ACHN (cell line): ENCODE data around the gene BLID.

Experiments
- DNase-seq: peaks from one replicate; pipeline ENCODE4 v3.0.0-alpha.2; 2015
- in situ Hi-C: cut with HindIII; loops from 2 replicates; pipeline ENCODE4 v1.10.0; 2017; ENCODE audit warnings: low sequenced_read_pairs, low pct_ligation_motif_present, low pct_unique_long_range_greater_than_20kb

BLID gene

DNA sequence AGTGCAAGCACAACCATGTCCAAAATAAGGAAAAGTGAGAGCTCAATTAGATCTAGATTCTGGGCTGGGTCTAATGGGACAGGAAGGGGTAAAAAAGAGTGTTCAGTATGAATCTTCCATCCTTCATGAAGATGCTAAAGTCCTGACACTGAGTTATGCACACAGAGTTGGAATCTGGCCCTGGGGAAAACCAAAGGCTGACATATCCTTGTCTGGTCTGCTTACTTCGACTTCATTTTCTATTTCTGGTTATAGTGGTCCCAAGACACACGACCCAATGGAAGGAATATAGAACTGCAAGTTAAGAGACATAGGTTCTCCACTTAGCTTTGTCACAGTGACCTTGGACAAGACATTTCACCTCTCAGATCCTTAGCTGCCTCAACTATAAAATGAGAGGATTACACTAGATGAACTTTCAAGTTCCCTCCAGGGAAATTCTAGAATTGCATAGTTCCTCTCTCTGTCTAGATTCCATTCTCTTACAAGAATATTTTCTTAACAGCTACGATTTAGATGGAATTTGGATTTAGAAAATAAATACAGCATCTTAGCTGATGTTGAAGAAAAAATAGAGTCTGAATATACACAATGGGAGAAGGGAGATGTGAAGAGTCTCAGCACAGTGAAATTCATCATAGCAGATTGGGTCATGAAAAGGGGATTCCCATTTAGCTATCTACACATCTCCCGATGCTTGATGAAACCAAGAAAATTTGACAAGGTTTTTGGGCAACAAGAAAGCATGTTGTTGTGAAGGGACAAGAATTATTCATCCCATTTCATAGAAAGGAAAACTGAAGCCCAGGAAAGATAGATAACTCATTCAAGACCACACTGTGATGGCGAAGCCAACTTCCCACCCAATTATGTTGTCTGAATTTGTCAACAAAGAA, 3.3 kb downstream of the BLID start:
- no peak for DNase-seq
- in situ Hi-C loops: no loop called here

- in situ Hi-C loops: no loop called here
- DNase-seq: no peak
Observed at GRCh38 chr11:122109932-122110331, 6.1 kb downstream of the BLID start.

DNA sequence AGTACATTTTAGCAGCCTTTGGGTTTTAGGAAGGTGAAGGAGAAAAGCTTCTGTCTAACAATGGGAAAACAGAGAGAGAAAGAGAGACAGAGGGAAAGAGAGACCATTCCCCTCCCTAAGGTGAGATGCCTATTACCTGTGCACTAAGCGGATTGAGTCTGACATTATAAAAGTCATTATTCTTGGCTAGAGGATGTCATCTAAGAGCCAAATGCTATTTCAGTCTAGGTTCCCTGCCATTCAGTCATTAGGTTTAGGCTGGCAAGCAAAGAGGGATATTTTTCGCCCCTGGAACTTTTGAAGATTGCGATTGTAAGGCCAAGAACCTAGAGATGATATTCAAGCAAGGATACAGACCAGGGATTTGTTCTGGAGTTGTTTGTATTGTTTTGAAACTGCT, 7.2 kb downstream of the BLID start:
- in situ Hi-C loops: no loop called here
- no peak for DNase-seq

DNA sequence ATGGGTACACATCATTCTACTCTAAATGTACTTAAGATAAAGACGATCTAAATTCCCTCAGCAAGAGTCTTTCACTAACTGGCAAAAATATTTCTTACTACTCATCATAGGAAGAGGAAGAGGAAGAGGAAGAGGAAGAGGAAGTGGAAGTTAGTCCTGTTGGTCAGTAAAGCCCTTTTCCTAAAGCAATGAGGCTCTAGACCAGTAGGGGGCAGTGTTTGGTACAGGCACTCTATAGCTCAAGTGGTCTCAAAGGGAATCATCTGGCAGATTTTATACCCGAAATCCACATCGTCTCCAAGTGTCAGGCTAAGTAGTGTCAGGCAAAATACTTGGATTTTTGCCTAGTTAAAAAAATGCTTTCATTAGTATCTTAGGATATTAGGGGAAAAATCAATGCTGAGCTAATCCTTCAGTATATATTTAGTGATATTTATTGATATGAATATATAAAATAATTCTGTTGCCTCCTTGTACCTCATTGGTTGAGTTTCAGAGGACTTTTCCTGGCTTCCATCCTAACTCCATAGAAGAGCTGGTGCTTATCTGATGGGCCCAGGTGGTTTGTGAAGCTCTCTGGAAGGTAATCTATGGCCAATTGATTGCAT, 7.7 kb downstream of the BLID start:
- DNase-seq: peak; percentile 59
- in situ Hi-C loops: no loop called here

DNA sequence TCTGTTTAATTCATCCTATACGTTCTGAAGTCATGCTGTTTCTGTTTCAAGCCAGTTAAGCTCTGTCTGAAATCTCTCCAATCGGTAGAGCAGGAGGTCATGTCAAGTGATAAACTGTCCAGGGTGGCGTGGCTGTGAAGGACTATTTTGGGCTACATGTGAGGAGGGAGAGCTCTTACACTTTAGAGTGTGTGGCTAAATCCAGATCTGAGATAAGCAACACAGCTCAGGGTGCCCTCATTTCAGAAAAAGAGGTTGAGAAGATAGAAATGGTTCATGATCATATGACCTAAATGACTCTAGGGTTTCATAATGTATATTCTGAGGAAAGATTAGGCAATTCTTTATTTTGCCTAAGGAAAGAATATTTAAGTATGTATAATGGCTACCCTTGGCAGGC, 8.4 kb downstream of the BLID start:
- no peak for DNase-seq
- in situ Hi-C loops: no loop called here

- no peak for DNase-seq
- in situ Hi-C loops: no loop called here
Observed at GRCh38 chr11:122107045-122107444, 9.0 kb downstream of the BLID start.

DNA sequence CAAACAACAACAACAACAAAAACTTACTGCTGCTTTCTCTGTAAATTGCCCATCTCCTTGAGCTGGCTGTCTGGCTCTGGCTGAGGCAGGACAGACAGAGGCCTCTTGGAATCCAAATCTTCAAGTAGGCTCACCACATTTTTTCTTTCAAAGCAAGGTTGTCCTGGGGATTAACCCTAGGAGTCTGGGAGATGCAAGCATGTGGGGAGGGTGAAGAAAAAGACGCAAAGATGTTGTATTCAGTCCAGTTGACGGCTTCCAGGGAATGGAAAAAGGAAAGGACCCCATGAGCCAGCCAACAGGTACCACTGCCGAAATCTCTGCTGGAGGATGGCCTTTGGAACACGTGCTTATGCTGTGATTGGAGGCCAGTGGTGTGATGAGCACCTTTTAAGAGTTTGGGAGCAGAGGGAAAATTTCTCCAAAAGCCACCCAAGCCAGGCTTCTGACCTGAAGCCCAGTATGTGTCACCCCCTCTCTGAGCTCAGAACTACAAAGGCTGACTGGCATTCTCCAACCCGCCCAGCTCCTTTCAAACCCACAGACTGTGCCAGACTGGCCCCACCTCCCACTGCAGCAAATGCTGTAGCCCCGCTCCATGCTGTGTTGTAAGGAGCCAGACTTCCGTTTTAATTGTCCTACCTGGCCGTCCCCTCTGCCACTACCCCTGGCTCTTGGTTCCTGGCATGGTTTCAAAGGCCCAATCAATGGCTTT, 10.8 kb downstream of the BLID start:
- in situ Hi-C loops: no loop called here
- DNase-seq: no peak

GRCh38 chr11:122104341-122104740, 11.7 kb downstream of the BLID start:
- in situ Hi-C loops: no loop called here
- DNase-seq: no peak

GRCh38 chr11:122103726-122104125, 12.3 kb downstream of the BLID start:
- in situ Hi-C loops: no loop called here
- no peak for DNase-seq

DNA sequence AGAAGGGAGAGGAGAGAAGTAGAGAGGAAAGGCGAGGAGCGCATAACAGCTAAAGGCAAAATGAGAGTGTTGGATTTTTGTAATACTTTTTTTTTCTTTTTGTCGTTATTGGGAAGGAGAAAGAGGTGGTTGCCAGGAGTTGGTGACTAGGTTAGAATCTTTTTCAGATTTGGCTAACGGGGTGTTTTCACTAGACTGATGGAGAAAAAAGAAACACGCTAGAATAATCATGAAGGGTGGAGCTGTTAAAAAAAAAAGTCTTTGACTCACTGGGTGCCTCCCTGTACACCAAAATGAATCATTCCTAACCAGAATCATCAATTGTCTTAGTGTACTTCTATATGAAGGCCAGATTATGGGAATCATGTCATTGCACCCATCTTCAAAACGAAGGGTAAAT, 12.7 kb downstream of the BLID start:
- no peak for DNase-seq
- in situ Hi-C loops: no loop called here

DNA sequence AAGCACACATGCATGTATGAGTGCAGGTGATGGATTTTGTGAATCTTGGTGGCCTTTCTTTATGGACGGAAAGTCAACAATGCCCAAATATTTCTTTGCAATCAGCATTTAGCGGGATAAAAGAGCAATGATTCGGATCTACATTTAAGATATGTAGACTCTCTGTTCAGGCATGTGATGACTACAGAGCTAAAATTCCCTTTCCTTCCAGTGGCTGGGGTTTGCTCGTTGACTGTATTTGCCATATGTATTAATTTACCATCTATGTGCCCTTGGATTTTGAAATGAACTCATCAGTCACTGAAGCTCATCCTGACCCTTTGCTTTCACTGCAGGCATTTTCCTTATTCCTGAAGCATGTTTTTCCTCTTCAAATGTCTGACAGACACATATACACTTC, 13.6 kb downstream of the BLID start:
- in situ Hi-C loops: no loop called here
- DNase-seq: no peak

DNA sequence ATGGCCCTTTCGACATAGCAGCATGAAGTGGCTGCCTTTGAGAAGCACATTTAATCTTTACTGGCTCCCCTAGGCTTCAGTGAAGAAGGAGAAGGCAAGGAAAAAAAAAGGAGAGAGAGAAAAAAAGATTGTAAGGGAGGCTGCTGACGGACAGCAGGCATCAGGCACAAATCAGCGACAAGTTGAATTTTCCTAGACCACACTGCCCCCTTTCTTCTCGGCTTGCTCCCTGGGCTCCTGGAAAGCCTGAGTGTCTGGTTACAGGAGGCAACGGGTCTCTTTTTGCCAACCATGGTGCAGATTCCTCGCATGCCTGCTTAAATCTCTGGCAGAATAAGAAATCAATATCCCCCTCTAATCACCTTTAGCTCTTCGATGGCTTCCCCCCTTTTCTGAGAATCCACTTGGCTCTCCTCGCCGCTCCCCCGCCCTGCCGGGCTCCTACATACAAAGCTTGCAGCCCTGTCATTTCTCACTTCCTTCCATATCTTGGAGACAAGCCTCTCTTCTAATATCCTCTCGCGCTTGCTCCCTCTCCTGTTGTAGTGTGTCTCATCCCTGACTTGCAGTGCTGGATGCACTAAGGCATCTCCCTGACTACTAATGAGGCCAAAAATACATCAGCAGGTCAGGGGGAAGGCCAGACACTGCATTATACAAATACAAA, 14.3 kb downstream of the BLID start:
- in situ Hi-C loops: no loop called here
- no peak for DNase-seq

- DNase-seq: no peak
- in situ Hi-C loops: no loop called here
Observed at GRCh38 chr11:122100756-122101080, 15.3 kb downstream of the BLID start.

GRCh38 chr11:122100037-122100755, 15.8 kb downstream of the BLID start:
- DNase-seq: no peak
- in situ Hi-C loops: no loop called here

- no peak for DNase-seq
- in situ Hi-C loops: no loop called here
Observed at GRCh38 chr11:122099374-122100036, 16.5 kb downstream of the BLID start.

- no peak for DNase-seq
- in situ Hi-C loops: no loop called here
Observed at GRCh38 chr11:122098261-122098980, 17.6 kb downstream of the BLID start.

GRCh38 chr11:122097419-122098001, 18.5 kb downstream of the BLID start:
- in situ Hi-C loops: no loop called here
- DNase-seq: no peak
